ENCODE data around the gene USF3.

Gene USF3

DNA sequence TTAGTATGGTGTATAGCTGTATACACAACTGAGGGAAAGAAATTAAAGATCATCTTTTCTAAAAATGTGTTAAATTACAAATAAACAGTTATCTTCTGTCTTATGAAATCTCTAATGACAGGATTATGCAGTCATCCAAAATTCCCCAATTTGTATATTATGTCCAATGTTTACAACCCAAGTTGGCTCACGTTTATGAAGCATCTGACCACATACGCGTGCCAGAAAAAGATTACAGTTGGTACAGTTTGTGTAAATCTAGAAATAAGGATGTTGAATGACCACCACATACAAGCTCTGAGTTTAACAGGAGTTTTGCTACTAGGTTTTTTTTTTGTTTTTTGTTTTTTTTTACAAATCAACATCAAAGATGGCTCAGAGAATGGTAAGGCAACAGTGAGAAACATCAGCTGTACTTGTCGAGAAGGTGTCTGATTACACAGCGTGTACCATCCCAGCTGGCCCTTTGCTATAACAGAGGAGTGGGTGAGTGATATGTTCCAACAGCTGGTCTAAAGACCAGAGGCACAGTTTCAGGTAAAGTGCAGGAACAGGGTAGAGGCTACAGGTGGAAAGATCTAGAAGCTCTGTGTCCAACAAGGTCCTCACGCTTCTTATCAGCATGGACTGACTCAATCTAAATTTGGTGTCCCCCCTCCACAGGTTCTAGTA lies 47.1 kb downstream of the USF3 start:
- Histone ChIP-seq H2AFZ (ENCODE audit: low read depth) (no peak overlapping the region), H3K27me3 (ENCODE audit: insufficient read depth, low read depth) (no peaks in the 10 kb centered on the region), H3K4me3 (IDR thresholded peaks at IDR 0.05; ENCODE audit: insufficient read depth, low read depth, low read length) (no peak overlapping the region), H3K9ac (no peak overlapping the region), H3K27ac (no peak overlapping the region), H3K4me1 (ENCODE audit: low read depth, poor library complexity, severe bottlenecking) (no peaks in the 10 kb centered on the region), H4K20me1 (ENCODE audit: insufficient read depth) (no peaks in the 10 kb centered on the region), H3K4me2 (no peak overlapping the region), H3K36me3 (ENCODE audit: insufficient read depth) (no peaks in the 10 kb centered on the region), H3K79me2 (ENCODE audit: insufficient read depth, low read depth) (no peaks in the 10 kb centered on the region)
- TF ChIP-seq, protein P1, sequence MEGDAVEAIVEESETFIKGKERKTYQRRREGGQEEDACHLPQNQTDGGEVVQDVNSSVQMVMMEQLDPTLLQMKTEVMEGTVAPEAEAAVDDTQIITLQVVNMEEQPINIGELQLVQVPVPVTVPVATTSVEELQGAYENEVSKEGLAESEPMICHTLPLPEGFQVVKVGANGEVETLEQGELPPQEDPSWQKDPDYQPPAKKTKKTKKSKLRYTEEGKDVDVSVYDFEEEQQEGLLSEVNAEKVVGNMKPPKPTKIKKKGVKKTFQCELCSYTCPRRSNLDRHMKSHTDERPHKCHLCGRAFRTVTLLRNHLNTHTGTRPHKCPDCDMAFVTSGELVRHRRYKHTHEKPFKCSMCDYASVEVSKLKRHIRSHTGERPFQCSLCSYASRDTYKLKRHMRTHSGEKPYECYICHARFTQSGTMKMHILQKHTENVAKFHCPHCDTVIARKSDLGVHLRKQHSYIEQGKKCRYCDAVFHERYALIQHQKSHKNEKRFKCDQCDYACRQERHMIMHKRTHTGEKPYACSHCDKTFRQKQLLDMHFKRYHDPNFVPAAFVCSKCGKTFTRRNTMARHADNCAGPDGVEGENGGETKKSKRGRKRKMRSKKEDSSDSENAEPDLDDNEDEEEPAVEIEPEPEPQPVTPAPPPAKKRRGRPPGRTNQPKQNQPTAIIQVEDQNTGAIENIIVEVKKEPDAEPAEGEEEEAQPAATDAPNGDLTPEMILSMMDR (conservative IDR thresholded peaks at IDR 0.05; ENCODE audit: low read depth, low read length), result no peak

DNA sequence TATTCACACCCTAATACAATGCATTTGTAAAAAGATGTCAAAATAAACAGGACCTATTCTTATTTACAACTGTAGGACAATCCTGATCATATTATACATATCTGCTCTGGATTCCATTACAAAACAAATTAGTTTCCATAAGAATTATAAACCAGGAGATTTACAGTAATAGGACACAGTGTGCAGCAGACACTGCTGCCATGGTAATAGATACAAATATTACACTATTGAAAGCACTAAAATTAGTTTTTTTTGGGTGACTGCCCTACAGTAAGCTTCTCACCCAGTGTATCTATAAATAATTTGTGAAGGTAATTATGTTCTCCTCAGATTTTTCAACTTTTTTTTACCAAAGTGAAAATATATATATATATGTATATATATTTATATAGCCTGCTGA lies 47.9 kb downstream of the USF3 start:
- H3K79me2 ChIP-seq (ENCODE audit: insufficient read depth, low read depth), result no peaks in the 10 kb centered on the region
- no peaks in the 10 kb centered on the region for H4K20me1 ChIP-seq (ENCODE audit: insufficient read depth)
- TF ChIP-seq, protein P1 (conservative IDR thresholded peaks at IDR 0.05; ENCODE audit: low read depth, low read length), result no peak
- no peak overlapping the region for H2AFZ ChIP-seq (ENCODE audit: low read depth)
- no peak overlapping the region for H3K9ac ChIP-seq
- H3K4me1 ChIP-seq (ENCODE audit: low read depth, poor library complexity, severe bottlenecking), result no peaks in the 10 kb centered on the region
- no peak overlapping the region for H3K27ac ChIP-seq
- H3K27me3 ChIP-seq (ENCODE audit: insufficient read depth, low read depth), result no peaks in the 10 kb centered on the region
- no peak overlapping the region for H3K4me3 ChIP-seq (IDR thresholded peaks at IDR 0.05; ENCODE audit: insufficient read depth, low read depth, low read length)
- no peaks in the 10 kb centered on the region for H3K36me3 ChIP-seq (ENCODE audit: insufficient read depth)
- H3K4me2 ChIP-seq, result no peak overlapping the region

DNA sequence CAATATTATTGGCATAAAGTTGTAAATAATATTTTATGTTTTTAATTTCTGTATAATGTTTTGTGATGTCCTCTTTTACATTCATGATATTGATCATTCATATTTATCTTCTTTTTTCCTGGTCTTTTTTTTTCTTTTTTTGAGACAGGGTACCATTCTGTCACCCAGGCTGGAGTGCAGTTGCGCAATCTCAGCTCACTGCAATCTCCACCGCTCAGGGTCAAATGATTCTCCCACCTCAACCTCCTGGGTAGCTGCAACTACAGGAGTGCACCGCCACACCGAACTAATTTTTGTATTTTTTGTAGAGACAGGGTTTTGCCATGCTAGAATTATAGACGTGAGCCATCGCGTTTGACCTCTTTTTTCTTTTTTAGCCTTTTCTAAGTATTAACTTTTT lies 52.9 kb downstream of the USF3 start:
- H3K9ac ChIP-seq, result no peak overlapping the region
- H3K4me2 ChIP-seq, result no peak overlapping the region
- H3K79me2 ChIP-seq (ENCODE audit: insufficient read depth, low read depth), result no peaks in the 10 kb centered on the region
- no peaks in the 10 kb centered on the region for H3K4me1 ChIP-seq (ENCODE audit: low read depth, poor library complexity, severe bottlenecking)
- TF ChIP-seq, protein P1 (conservative IDR thresholded peaks at IDR 0.05; ENCODE audit: low read depth, low read length), result no peak
- no peaks in the 10 kb centered on the region for H4K20me1 ChIP-seq (ENCODE audit: insufficient read depth)
- H3K4me3 ChIP-seq (IDR thresholded peaks at IDR 0.05; ENCODE audit: insufficient read depth, low read depth, low read length), result no peak overlapping the region
- no peaks in the 10 kb centered on the region for H3K27me3 ChIP-seq (ENCODE audit: insufficient read depth, low read depth)
- no peak overlapping the region for H3K27ac ChIP-seq
- H2AFZ ChIP-seq (ENCODE audit: low read depth), result no peak overlapping the region
- no peaks in the 10 kb centered on the region for H3K36me3 ChIP-seq (ENCODE audit: insufficient read depth)

DNA sequence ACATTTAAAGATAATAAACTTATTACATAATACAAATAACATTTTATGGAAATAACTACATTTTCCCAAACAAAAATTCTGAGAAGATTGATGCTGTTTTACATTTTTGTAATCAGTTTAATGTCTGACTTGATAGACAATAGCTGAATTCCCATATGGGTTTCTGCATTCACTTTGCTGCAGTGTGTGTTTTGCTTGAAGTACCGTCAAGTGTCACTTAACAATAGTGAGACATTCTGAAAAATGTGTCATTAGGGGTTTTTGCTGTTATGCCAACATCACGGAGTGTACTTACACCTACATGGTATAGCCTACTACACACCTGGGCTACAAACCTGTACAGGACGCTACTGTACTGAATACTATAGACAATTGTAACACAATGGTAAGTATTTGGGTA lies 57.5 kb downstream of the USF3 start:
- Histone ChIP-seq H2AFZ (ENCODE audit: low read depth) (no peak overlapping the region), H3K4me1 (ENCODE audit: low read depth, poor library complexity, severe bottlenecking) (no peaks in the 10 kb centered on the region), H3K27me3 (ENCODE audit: insufficient read depth, low read depth) (no peaks in the 10 kb centered on the region), H3K79me2 (ENCODE audit: insufficient read depth, low read depth) (no peaks in the 10 kb centered on the region), H3K36me3 (ENCODE audit: insufficient read depth) (no peaks in the 10 kb centered on the region), H3K9ac (no peak overlapping the region), H3K4me2 (no peak overlapping the region), H4K20me1 (ENCODE audit: insufficient read depth) (no peaks in the 10 kb centered on the region), H3K4me3 (IDR thresholded peaks at IDR 0.05; ENCODE audit: insufficient read depth, low read depth, low read length) (no peak overlapping the region), H3K27ac (no peak overlapping the region)
- TF ChIP-seq, protein P1 (conservative IDR thresholded peaks at IDR 0.05; ENCODE audit: low read depth, low read length), result no peak

Measured in KMS-11 (cell line).